Muscle of back (tissue), 11 donors: ENCODE results near the gene TMC2. TPM values are rescaled to one million over a fixed set of nuclear protein-coding genes. Genes with fewer than 3 reads are reported as not detected.
"Not testable (repeated sequence)": the region's sequence is repeated elsewhere in the genome, so short reads cannot be mapped to it uniquely, and the experiment has no call there.

Source experiments
- DNase-seq, 3 donors: peaks; one replicate each; pipeline versions ENCODE4 v3.0.0 to v3.0.0-alpha.2; 2013
- polyA plus RNA-seq, 10 donors: library from polyadenylated mRNA; unstranded; fragments of 120-200 nt; gene quantifications; one replicate each; pipeline ENCODE4 v1.2.1, GENCODE V29; 2013; ENCODE audit not compliant: insufficient read length in 10 of 10

The TMC2 gene
- polyA plus RNA-seq, 10 donors, result 0.04 to 0.27 (median 0.06) TPM; not detected in 2

DNA sequence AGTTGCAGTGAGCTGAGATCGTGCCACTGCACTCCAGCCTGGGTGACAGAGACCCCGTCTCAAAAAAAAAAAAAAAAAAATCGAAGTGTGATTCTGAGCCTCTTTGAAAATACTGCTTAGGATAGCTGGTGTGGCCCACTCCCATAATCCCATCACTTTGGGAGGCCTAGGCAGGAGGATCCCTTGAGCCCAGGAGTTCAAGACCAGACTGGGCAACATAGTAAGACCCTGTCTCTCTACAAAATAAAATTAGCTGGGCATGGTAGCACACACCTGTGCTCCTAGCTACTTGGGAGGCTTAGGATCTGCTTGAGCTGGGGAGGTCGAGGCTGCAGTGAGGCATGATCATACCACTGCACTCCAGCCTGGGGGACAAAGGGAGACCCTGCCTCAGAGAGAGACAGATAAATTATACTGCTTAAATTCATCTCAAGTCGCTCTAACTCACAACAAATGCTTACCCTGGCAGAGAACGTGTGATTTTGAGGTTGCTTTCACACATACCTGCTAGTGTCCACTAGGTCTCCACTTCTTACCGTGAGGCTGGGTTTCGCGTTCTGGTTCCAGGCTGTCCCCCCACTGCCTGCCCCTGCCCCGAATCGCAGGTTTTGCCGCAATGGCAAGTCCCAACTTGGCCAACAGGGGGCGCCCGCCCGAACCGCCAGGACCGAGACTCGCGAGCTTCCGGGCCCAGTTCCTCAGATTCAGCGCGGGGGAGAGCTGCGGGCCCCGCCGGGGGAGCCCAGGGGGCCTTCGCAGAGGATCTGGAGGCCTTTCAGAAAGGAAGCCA lies 12.3 kb upstream of the TMC2 start:
- peak; percentile 76 to 94 (median 88) for DNase-seq

DNA sequence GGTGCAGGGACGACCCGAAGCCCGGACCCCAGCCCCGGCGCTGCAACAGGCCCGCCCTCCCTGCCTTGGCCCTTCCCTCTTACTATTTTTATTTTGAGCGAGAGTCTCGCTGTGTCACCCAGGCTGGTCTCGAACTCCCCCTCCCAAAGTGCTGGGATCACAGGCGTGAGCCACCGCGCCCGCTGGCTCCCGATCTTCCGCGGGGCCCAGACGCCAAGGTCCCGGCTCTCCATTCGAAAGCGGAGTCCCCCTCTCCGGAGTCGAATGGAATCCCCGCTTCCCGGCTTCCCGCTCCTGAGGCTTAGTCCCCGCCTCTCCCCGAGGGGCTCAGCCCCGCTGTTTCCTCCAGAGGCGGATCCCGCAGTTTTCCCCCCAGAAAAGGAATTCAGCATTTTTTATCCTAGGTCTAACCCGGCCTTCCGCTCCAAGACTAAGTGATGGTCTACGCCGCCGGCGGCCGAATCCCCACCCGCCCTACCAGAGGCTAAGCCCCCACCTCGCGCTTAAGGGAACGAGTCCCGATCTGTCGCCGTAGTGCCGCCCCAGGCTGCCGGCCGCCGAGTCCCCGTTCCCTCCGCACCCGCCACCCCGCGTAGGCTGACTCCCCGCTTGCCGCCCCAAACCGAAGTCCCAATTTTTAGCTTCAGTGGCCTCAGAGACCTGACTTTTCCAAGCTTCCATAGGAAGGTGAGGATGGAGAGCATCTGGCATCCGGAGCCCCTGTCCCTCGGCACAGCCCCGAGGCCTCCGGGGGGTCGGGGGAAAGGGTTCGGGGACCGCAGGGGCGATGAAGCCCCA lies 11.5 kb upstream of the TMC2 start:
- peak; percentile 58 to 77 (median 65) for DNase-seq

DNA sequence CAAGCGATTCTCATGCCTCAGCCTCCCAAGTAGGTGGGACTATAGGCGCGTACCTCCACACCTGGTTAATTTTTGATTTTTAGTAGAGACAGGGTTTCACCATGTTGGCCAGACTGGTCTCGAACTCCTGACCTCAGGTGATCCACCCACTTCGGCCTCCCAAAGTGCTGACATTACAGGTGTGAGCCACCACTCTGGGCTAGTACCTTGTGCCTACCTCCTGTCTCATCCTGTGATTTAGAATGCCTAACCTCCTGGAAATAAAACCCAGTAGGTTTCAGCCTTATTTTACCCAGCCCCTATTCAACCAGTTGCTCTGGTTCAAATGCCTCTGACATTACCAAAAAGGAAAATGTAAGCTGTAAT lies 10.2 kb upstream of the TMC2 start:
- DNase-seq, result not testable (repeated sequence)

DNA sequence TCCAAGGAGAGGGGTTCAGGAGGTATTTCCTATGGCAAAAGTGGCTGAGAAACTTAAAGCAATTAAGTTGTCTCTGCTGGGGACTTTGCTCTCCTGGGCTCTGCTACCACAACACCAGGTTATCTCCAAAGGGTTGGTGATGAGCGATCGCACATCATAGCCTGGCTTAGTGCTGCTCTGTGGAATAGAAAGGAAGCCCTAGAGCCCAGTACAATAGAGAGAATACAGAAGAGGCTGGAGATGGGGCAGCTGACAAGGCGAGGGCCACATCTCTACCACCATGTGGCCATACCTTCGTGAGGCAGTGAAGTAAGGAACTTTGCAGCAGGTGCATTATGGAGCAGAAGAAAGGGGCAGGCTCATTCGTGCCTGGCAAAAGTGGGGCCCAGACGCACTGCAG lies 8.6 kb upstream of the TMC2 start:
- no peak for DNase-seq

DNA sequence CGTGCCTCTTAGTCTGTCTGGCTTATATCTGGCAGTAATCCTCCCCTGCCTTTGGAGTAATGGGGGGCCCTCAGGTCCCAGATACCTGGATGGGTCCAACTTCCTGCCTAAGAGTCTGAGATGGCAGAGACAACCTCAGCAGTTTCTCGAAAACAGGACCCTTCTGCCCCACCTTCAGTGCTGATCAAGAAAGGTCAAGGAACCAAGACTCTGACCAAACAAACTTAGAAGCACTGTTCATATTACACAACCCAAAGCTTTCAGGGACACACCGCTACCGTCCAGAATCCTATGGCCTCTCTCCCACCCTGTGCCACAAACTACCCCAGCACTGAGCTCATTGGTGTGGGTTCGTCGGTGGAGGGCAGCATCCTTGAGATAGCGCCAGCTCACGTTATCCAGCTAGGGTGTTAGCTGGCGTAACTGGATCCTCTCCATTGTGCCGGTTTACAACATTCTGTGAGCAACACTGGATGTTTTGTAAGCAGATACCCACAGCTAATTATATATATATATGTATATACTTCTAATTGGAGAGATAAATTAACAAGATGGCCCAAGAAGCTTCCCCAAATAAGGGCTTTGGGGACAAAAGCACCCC lies 7.6 kb upstream of the TMC2 start:
- DNase-seq, result no peak

DNA sequence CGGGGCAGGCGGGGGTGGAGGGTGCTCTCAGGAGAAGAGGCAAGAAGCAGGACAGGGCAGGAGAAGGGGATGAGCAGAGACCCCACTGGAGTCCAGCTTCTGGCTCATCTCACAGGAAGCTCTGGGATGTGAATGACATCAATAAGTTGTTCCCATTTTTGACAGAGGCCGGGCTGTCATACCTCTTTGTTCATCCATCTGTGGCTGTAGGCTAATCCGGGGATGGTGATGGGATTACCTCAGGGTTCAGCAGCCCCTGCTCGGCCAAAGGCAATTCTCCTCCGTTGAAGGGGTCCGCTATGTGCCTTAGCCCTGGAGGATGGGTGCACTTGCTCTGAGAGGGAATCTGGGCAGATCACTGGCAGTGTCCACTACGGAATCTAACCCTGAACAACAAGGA lies 3.3 kb upstream of the TMC2 start:
- DNase-seq, result no peak

DNA sequence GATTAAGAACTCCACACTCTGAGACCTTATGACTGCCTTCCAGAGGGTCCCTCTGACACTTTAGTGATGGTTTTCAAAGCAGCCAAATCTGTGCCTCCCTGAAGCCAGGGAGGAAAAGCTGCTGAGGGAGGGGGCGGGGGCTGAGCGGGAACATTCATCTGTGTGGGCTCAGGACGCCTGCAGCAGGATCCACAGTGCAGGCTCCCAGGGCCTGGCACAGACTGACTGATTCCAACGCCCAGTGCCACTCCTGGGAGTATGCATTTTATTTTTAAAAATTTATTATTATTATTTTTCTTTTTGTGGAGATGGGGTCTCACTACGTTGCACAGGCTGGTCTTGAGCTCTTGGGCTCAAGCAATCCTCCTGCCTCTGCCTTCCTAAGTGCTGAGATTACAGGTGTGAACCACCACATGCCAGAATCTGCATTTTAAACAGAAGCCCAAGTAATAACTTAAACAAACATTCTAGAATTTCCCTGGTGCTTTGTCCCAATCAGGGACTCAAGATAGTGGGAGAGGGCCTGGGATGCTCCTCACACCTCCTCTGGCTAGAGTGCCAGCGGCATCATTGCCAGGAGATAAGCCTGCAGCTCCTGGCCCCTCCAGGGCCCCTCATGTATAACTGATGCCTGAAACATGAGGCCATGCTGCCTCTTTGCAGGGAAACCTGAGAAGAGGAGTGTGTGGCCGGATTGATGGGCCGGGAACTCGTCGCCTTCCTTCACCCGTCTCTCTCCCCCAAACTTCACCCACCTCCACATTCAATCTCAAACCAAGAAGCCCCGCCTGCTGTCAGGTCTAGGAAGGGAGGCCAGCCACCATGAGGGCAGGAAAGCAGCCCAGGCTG lies 438 bp upstream of the TMC2 start:
- no peak for DNase-seq

DNA sequence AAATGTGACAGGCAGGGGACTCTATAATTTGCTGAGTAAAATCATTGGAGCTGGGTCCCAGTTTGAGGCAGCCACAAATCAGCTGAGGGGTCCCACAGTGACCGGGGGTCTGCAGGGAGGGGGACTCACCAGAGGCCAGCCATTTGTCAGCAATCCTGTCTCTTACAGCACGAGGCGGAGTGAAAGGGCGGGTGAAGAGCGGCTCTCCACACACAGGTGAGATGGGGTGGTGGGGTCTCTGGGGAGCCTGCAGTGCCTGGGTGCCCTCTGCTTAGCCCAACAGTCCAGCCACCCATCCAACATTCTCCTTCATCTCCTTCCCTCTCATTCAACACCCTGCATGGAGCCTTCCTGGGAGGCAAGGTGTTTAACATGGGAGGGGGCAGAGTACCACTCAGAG lies 728 bp downstream of the TMC2 start:
- no peak for DNase-seq

DNA sequence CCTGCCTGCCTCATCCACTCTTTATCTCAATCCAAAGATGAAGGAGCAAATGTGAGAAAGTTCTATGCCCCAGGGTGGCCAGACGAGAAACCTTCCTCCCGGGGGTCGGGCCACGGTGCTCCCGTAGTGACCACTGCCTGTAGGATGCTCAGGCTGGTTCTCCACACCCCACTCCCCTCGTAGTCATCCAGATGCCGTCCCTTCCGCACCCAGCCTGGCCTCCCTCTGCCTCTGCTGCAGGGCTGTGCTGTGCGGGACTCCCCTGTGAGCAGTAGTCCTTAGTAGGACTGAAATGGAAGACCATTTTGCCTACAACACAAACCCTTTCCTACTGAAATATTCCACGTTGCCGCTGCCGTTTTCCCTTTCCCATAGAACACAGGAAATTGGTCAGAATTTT lies 2.0 kb downstream of the TMC2 start:
- DNase-seq, result no peak

DNA sequence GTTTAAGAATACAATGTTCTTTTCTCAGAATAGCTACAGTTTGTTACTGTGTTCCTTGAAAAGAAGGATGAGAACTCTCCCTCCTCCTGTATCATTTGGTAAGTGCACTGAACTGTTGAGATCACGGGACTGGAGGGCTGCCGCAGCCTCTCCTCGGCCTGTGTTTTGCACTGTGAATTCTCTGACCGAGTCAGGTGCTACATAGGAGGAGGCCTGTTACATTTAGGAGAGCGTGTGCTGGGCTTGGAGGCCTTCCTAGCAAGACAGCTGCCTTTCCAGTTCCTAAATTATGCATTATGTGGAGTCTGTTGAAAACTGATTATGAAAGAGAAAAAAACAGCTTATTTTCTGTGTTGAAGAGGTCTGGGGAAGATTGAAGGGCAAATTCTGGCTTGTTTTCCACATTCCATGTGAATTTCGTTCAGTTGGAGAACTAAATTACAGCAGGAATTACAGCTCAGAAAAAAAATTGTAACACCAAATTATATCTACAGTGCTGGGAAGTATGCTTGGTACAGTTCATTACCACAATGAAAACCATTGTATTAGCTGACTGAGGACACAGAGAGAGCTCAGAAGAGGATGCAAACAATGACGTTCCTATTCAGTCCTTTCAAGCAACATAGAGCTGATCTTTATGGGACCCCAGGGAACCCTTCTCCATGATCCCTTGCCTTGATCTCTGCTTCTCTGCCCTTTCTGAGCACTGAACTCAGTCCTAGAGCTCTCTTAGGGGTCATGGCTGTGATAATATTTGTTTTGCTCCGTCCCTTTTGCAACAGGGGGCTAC lies 2.8 kb downstream of the TMC2 start:
- DNase-seq, result peak in 1 of 3 donors; percentile 14

DNA sequence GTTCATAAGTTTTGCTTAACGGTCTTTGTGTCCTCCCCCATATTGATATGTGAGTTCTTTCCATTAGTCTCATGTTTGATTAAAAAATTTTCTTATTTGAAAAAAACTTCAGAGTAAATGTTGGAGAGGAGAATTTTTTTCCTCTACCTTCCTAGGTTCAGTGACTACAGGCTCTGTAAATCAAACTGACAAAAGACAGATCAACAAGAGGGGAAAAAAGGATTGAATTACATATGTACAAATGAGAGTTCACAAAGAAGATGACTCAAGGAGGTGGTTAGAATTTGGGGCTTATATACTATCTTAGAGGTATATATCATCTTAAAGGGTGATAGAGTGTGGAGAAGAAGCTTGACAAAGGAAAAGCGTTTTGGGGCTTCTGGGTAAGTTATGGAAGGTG lies 5.6 kb downstream of the TMC2 start:
- no peak for DNase-seq

DNA sequence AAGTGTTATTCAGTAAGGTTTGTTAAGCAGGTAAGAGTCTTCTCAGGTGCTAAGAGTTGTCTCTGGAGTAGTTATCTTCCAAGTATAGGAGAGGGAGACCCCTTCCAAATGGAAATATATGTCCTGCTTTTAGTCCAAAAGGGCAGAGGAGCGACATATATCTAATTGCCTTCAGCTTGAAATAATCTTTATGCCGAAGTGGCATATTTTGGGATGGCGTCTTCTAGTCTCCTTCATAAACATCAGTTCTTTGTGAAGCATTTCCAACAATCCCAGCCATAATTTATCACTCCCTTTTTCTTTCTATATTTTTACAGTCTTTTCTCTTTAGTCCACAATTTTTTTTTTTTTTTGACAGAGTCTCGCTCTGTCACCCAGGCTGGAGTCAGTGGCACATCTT lies 6.0 kb downstream of the TMC2 start:
- DNase-seq, result no peak

DNA sequence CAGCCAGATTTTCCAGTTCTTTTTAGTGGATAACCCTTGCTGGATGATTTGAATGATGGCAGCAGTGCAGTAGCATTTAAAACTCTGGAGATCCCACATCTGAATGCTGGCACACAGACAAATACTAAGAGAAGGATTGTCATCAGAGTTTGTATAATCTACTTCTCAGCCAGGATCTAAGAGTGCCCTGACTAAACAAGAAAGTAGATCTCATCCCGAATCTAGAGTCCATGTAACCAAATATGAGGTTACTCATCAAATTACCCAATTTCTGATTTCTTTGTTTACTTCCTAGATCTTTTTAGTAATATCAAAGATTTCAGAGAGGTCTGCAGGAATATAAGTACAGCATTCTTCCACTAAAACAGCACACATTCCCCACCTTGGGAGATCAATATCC lies 7.8 kb downstream of the TMC2 start:
- DNase-seq, result no peak

DNA sequence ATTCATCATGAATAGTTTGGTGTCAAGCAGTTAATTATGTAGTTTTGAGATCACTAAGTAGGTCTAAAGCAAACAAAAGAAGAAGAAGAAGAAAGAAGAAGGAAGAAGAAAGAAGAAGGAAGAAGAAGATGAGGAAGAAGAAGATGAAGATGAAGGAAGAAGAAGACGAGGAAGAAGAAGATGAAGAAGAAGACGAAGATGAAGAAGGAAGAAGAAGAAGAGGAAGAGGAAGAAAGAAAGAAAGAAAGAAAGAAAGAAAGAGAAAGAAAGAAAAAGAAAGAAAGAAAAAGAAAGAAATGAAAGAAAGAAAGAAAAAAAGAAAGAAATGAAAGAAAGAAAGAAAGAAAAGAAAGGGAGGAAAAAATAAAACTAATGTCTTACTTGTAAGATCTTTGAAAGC lies 9.2 kb downstream of the TMC2 start:
- DNase-seq, result no peak

DNA sequence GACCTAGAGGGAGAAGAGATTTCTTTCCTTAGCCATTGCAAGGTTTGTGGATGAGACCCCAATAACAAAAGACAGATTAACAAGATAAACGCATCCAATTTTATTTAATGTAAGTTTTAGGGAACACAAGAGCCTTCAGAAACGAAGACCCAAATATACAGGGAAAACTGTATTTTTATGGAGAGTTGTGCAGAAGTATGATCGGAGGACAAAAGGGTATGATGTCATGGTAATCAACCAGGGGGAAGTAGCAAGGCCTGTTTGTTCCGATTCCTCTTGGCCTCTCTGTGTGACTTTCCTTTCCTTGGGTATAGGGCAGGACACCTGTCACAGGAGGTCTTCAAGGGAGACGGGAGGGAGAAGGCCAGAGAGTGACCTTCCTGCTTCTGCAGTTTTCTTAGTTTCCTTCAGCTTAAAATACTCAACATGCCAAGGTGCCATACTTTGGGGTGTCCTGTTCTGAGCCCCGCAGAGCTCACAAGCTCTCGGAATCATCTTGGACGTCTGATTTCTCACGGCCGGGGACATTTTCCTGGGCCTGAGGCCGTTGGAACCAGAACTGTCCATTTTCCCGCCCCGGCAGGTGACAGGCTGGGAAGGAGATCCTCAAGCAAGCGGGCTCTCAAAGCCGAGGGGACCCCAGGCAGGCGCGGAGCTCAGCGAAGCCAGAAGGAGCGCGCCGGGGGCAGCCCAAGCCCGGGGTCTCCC lies 21.7 kb downstream of the TMC2 start:
- no peak for DNase-seq

DNA sequence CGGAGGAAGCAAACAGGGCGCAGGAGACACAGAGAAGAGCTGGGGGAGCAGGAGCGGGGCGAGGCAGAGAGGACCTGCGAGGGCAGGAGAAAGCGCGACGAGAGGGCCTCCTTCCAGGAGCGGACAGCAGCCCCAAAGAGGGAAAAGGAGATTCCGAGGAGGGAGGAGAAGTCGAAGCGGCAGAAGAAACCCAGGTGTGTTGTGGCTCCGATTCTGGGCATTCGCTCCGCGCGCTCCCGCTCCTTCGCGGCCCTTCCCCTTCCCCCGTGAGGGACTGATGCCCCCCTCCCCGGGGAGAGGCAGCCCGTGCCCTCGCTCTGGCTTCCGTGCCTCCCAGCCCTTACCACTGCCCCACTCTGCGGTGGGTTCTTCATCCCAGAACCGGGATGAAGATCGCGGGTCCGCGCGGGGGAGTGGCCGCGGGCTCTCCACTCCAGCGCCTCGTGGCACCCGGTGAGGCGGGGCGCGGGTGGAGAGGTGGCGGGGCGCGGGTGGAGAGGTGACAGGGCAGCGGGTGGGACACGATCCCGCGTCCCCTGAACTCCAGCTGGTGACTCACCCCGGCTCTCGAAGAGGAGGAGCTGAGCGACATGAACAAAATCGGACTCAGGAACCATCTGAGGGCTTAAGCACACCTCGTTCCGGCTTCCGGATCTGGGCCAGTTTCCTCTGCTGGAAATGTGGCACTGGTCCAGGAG lies 22.4 kb downstream of the TMC2 start:
- DNase-seq, result no peak

DNA sequence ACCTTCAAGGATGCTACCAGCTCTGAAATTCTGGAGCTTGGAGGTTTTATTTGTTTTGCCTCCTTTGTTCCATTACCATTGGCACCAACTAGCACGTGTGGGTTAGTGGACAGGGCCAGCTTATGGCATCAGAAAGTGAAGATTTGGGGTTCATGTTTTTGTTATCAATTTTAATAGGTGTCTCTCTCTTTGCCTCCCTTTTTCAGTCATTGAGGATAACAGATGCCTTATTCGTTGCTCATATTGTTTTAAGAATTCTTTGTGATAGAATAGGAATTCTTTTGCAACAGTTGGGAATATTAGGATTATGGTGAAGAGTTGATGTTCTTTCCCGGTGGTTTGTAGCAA lies 22.9 kb downstream of the TMC2 start:
- DNase-seq, result no peak

DNA sequence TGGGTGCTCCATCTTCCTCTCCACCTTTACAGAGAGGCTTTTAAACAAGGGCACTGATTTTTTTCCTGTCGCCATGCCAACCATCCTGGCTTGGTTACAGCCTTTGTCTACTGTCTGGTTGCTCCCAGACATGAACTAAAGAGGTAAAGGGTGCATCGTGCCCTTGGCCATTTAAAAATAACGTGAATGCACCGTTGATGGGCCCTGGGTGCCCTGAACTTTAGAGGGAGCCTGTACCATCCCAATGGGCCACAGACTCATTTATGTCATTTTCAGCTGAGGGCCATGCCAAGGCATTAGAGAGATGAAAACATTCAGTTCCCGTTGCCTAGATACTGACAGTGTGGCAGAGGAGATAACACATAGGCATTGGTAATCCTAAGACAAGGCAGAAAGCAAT lies 23.3 kb downstream of the TMC2 start:
- DNase-seq, result no peak

DNA sequence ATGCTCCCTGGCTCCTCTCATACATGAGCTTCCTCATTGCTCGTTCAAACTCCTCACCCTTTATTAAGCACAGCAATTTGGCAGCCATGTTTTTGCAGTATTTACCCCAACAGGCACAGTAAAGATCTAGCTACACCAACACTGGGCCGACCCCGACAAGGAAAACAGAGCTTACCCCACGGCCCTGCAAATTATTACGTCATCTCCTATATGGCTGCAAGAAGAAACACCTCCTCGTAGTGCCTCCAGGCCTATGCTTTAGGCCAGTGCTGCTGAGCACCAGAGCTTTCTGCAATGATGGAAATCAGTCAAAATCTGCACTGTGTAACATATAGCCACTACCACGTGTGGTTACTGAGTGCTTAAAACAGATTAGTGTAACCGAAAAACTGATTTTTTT lies 26.7 kb downstream of the TMC2 start:
- no peak for DNase-seq

DNA sequence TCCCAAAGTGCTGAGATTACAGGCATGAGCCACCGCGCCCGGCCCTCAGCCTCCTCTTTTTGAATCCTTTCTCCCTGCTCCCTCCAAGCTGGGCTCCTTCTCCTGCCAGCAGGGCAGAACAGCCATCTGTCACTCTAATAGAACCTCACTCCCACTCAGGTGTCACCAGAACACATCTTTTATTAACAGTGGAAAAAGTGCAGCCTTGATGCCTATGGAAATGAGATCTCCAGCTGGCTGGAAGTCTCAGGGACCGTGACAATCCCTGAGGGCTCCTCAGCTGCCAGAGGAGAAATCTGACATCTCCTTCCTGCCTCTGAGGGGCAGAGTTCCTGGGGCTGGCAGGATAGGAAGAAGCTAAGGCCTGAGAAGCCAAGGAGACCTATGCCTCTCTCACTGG lies 28.0 kb downstream of the TMC2 start:
- DNase-seq, result no peak
